ENCODE data around the gene NUP214.
A peak's percentile ranks its signal among the peaks of the same experiment; 100 is the strongest.
"Not testable (repeated sequence)": the region's sequence is repeated elsewhere in the genome, so short reads cannot be mapped to it uniquely, and the experiment has no call there.

NUP214 gene

GRCh38 chr9:131203431-131204218 lies 78.2 kb downstream of the NUP214 start:
- DNase-seq = no peak

DNA sequence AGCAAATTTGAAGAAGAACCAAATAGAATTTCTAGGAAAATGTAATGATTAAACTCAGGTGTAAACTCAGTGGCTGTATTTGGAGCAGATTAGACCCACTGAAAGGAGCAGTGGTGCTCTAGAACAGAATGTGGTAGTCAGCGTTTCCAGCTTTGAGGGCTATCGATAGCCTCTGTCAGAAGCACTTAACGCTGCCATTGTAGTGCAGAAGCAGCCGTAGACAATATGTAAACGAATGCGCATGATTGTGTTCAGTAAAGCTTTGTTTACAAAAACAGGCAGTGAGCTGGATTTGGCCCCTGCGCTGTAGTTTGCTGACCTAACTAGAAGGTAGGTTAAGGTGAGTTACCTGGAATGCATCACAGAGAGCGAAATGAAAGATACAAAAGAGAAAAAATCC lies 78.9 kb downstream of the NUP214 start:
- no peak for DNase-seq

GRCh38 chr9:131206495-131206894 lies 81.1 kb downstream of the NUP214 start:
- DNase-seq = no peak

GRCh38 chr9:131211920-131212319 lies 86.5 kb downstream of the NUP214 start:
- DNase-seq = not testable (repeated sequence)

DNA sequence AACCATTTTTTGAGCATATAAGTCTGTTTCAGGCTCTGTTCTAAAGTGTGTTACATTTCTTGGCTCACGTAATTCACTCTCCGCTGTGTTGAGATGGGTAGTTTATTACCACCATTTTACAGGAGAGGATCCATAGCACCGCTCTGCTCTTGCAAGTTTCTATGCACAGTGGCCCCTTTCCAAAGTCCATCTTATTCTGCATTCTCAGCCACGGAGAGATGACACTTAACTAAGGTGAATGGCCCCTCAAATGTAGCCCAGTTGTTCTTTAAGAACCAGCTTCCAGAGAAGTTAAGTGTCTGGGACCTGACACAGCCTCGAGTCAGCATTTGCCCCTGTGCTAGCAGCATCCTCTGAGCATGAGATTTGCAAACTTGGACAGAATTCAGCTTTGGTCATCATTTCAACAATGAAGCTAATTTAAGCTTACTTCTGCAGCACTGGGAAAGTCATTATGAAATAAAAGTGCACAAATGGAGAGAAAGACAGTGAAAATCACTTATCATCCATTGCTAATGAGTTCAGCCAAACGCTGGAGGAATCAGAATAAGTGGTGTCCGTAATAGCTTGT lies 89.0 kb downstream of the NUP214 start:
- no peak for DNase-seq

- DNase-seq = no peak
These were observed 89.5 kb downstream of the NUP214 start for GRCh38 chr9:131214876-131215275.

GRCh38 chr9:131216806-131217205 lies 91.4 kb downstream of the NUP214 start:
- no peak for DNase-seq

- DNase-seq = no peak
These were observed 92.1 kb downstream of the NUP214 start for GRCh38 chr9:131217331-131218031.

DNA sequence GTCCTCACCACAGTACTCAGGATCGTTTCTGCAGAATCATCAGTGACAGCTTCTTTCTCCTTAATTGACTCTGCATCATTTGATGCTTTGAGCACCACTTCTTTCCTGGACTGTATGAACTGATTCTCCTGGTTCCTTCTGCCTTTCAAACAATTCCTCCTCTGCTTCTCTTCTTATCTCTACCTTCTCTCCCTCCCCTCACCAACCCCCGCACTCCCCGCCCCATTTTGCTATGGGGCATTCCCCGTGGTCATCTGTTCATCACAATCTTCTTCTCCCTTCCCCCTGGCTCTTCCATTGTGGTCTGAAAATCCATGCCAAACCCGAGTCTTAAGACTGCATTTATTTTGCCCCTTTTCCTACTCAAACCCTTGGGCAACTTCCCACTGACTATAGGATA lies 93.0 kb downstream of the NUP214 start:
- DNase-seq = no peak

- DNase-seq = no peak
These were observed 95.1 kb downstream of the NUP214 start for GRCh38 chr9:131220485-131220884.

DNA sequence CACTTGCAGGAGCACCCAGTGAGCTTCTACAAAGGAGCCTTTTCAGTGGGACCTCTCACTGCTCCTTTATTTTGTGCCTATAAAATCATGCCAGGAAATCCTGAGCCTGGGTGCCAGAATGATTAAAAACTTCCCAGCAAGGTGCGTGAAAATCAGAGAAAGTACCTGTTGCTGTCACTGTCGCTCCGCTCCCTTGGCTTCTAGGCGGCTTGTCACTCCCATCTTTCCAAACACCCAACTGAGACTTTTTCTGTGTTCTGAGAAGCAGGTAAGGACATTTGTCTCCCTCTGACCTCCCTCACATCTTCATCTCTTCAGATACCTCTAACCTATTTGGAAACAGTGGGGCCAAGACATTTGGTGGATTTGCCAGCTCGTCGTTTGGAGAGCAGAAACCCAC lies 97.1 kb downstream of the NUP214 start:
- DNase-seq = no peak

DNA sequence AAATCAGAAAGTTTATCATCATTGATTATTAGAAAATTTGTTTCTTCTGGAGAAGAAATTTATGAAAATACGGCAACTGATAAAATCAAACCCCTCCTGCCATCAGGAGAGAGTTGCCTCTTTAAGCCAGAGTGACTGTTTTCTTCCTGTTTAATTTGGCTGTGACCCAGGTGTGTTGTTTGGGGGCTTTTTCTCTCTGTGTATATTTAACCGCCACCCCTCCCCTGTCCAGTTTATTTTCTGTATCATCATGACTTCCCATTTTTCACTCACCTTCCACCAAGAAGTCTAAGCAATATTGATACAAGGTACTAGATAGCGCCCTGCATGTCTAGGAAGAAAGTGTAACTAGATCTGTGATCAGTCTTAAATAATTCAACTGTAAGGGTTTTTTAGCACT lies 100.8 kb downstream of the NUP214 start:
- no peak for DNase-seq

DNA sequence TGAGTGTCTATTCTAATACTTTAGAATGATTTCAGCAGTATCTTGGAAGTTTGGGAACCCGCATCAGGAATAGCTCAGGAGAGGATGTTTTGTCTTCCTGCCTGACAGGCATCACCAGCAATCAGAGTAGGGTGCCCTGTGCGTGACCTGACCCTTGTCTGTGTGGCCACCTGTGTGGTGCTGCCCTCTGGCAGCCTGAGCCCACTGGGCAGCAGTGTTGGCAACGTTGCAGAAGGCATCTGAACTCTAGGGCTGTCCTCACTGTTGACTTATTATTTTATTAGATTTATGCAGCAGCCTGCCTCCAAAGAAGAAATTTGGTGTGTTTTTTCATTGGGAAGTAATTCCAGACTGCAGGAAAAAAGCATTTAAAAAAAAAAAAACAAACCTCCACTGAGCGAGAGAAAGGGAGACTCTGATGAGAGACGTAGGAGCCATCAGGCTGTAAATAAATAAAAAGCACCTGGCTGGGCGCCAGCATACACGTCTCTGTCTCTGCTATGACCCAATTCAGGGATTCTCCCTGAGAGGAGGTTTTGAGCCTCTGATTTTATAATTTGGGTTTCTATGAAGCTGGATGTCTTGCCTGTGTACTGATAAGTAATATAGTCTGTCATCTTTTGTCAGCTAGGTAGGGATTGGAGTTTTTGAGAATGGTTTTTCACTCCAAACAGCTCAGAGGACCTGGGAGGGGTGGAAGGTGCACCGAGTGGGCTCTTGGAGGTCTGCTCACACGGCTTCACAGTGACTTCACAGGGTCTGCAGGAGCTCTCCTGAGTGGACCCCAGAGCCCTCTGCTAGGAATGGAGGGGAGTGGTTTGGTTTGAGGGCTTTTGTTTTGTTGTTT lies 101.9 kb downstream of the NUP214 start:
- DNase-seq = no peak

- no peak for DNase-seq
These were observed 102.6 kb downstream of the NUP214 start for GRCh38 chr9:131227959-131228460.

DNA sequence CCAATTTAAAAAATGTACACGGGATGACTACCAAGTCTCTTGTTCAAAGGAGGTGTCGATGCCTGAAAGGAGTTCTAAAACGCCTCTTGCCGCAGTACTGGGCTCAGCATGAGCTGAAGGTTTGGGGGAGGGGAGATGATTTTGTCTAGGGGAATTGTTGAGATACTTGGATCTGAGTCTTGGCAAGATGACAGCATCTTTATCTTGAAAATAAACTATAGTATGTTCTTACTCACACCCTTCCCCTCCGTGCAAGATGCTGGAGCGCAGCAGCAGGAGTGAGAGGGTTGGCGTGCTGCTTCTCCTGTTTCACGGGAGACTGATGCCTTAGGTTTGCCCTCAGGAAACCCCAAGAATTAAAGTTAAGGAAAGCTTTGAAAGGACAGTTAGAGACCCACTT lies 103.6 kb downstream of the NUP214 start:
- no peak for DNase-seq

DNA sequence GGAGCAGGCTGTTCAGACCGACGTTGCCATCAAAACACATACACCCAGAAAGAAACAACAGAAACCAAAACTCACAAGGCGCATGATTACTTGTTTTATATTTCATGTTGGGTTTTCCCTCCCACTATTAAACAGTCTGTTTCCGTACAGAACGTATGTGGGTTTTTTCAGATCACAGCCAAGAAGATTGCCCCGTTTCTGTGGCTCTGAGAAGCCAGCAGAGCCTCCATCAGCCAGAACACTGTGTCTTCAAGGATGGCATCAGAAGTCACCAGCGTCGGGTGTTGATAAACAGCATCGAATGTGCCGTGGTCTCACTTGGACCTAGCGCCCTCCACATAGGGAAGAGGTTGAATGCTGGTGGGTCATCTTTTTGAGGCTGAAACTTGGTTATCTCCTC lies 108.2 kb downstream of the NUP214 start:
- no peak for DNase-seq

DNA sequence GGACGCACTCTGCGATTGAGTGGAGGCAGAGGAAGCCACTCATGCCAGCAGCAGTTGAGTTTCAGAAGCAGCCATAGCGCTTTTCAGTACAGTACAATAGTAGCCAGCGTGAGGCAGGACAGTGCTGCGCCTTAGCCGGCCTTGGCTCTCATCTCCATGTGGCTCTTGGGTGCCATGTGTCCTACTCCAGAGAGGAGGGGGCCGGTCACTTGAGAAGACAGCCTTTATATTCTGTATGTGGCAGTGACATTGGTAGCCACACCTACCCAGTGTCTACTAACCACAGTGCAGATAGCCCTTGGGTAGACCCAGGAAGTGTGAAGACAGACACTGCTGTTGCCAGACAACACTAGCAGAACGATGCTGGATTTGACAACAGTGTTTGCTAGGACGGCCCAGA lies 108.6 kb downstream of the NUP214 start:
- peak; percentile 33 for DNase-seq

DNA sequence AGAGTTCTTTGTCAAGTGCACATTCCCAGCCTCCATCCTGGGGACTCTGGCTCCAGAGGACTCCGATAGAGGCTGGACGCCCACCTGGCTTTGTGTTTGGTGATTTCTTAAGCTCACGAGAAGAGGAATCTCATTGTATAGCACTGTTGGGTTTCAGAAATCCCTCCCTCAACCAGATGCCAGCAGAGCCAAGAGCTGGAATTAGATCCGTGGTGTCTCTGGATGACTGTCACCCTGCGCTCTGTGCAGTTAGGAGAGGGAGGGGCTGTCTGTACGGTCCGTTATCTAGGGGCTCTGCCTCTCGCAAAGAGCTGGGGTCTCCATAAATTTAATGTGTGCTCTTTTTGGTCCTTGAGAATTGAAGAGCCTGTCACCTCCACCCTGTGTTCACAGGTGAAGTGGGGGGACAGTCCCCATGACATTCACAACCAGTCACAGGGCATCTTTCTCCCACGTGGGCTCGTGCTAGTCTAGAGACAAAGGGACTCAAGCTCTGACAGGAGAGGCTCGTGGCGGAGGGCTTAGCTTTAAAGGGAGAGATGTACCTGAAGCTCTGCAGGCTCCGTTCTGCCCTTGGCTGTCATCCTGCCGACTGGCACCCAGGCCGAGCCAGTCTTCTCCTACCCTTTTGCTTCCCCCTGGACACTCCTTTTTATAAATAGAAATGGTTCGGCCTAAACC lies 109.6 kb downstream of the NUP214 start:
- no peak for DNase-seq

DNA sequence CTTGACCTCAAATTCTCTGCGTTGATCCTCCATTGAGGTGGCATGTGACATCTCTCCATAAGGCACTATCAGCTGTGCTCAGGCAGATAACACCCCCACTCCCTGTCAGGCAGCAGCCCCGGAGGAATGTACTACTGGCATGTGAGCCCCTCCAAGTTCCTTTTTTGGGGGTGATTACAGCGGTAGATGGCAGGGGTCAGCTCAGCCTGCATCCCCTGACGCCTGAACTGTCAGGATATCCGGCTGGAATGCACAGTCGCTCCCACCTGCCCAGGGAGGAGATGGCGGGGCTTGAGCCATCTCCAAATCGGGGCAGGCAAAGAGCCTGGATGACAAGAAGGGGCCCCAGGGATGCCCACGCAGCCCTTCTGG lies 110.1 kb downstream of the NUP214 start:
- no peak for DNase-seq

- DNase-seq = no peak
These were observed 110.8 kb downstream of the NUP214 start for GRCh38 chr9:131236161-131236560.

GRCh38 chr9:131236761-131237160 lies 111.4 kb downstream of the NUP214 start:
- no peak for DNase-seq

DNA sequence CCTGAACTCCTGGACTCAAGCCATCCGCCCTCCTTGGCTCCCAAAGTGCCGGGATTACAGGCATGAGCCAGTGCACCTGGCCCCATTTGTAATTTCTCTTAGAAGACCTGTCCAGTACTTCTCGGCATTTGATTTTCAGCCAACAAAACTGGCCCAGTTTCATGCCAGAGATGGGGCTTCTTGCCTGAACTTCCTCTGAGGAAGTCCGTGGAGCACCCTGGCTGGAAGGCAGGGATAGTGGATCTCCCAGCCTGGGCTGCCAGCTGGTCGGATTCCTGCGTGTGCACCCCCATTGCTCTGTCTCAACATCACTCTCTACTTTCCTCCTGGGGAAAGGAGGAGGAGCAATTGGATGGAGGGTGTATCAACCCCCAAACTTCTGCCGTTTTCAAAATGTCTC lies 111.9 kb downstream of the NUP214 start:
- DNase-seq = no peak
